SK-N-SH (cell line): ENCODE data around the gene FCHO2.

Source experiments
- CHD2 ChIP-seq: fragments of 150-350 bp; IDR thresholded peaks from 2 replicates; pipeline ENCODE4 v1.6.1; 2018; ENCODE audit warnings: low read length; ENCODE audit not compliant: partially characterized antibody
- CTCF ChIP-seq: fragments of 200-600 bp; sonication (generic); IDR thresholded peaks from 2 replicates; pipeline ENCODE4 v1.6.1; 2017; ENCODE audit warnings: antibody characterized with exemption, mild to moderate bottlenecking, moderate library complexity
- PBX3 ChIP-seq: IDR thresholded peaks from 2 replicates; pipeline ENCODE4; 2012
- RCOR1 ChIP-seq: fragments of 150-350 bp; IDR thresholded peaks from 2 replicates; pipeline ENCODE4 v1.6.1; 2017; ENCODE audit warnings: antibody characterized with exemption, low read length
- SMC3 ChIP-seq: IDR thresholded peaks from 2 replicates; pipeline ENCODE4 v1.6.1; 2012; ENCODE audit warnings: low read depth, low read length, improper control_type of control experiment

GRCh38 chr5:73121119-73121463, 165.2 kb downstream of the FCHO2 start:
- TF ChIP-seq CTCF: no peak
- TF ChIP-seq PBX3: no peak
- TF ChIP-seq CHD2: no peak
- no peak for TF ChIP-seq SMC3
- no peak for TF ChIP-seq RCOR1
